Measurements from ENCODE around the gene PRCP.

DNA sequence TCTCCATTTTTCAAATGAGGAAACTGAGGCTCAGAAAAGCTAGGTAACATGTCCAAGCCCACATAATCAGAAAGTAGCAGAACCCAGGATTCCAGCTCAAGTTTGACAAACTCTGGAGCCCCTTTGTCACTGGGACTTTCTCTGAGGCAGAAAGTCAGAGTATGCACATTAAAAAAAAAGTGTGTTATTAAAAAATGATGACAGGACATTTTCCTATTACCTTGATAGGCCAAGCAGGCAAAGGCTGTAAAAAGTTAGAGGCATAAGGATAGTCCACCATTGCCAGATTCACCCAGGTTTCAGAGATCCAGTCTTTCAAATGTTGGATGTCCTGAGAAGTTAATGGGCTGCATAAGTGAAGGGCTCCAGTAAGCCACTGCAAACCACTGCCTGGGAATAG is 51.4 kb downstream of the PRCP start:
- TF ChIP-seq POLR2A (IDR thresholded peaks at IDR 0.05), result no peak
- TF ChIP-seq, protein P1, sequence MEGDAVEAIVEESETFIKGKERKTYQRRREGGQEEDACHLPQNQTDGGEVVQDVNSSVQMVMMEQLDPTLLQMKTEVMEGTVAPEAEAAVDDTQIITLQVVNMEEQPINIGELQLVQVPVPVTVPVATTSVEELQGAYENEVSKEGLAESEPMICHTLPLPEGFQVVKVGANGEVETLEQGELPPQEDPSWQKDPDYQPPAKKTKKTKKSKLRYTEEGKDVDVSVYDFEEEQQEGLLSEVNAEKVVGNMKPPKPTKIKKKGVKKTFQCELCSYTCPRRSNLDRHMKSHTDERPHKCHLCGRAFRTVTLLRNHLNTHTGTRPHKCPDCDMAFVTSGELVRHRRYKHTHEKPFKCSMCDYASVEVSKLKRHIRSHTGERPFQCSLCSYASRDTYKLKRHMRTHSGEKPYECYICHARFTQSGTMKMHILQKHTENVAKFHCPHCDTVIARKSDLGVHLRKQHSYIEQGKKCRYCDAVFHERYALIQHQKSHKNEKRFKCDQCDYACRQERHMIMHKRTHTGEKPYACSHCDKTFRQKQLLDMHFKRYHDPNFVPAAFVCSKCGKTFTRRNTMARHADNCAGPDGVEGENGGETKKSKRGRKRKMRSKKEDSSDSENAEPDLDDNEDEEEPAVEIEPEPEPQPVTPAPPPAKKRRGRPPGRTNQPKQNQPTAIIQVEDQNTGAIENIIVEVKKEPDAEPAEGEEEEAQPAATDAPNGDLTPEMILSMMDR (IDR thresholded peaks at IDR 0.05), result no peak

All from breast epithelium (tissue), 3 donors.